Spleen (tissue), 11 donors: ENCODE measurements around the gene AHRR. TPM values are rescaled to one million over a fixed set of nuclear protein-coding genes. Genes with fewer than 3 reads are reported as not detected.

Experiments used
- DNase-seq: peaks from one replicate; pipeline ENCODE4 v3.0.0-alpha.2; 2020
- H3K27ac ChIP-seq, 8 donors: fragments of 200-600 bp; sonication (generic) in 7 of 8; 1 replicate in 4 of 8; 2 replicates in 4 of 8; pipeline versions ENCODE4 v1.5.0 to v1.8.0; 2016 to 2021; ENCODE audit warnings: inconsistent platforms in 4 of 8, mild to moderate bottlenecking in 4 of 8, moderate library complexity in 1 of 8
- H3K27me3 ChIP-seq, 7 donors: fragments of 200-600 bp; sonication (generic) in 6 of 7; replicated peaks in 1 of 7; 1 replicate in 4 of 7; 2 replicates in 3 of 7; pipeline versions ENCODE4 v1.5.0 to v1.8.0; 2016 to 2021; ENCODE audit warnings: inconsistent platforms in 3 of 7, mild to moderate bottlenecking in 1 of 7
- H3K36me3 ChIP-seq, 6 donors: fragments of 200-600 bp; sonication (generic) in 5 of 6; 1 replicate in 4 of 6; 2 replicates in 2 of 6; pipeline versions ENCODE4 v1.5.0 to v1.8.0; 2016 to 2021; ENCODE audit warnings: inconsistent platforms in 2 of 6
- H3K4me1 ChIP-seq, 6 donors: fragments of 200-600 bp; sonication (generic) in 5 of 6; 1 replicate in 3 of 6; 2 replicates in 3 of 6; pipeline versions ENCODE4 v1.5.0 to v1.8.0; 2016 to 2021; ENCODE audit warnings: inconsistent platforms in 3 of 6
- H3K4me3 ChIP-seq, 8 donors: fragments of 200-600 bp; sonication (generic) in 7 of 8; 1 replicate in 4 of 8; 2 replicates in 4 of 8; pipeline versions ENCODE4 v1.5.0 to v1.8.0; 2016 to 2021; ENCODE audit warnings: inconsistent platforms in 4 of 8, mild to moderate bottlenecking in 4 of 8, moderate library complexity in 2 of 8
- H3K9me3 ChIP-seq, 8 donors: fragments of 200-600 bp; sonication (generic) in 7 of 8; 1 replicate in 4 of 8; 2 replicates in 4 of 8; pipeline versions ENCODE4 v1.5.0 to v1.8.0; 2016 to 2021; ENCODE audit warnings: inconsistent platforms in 4 of 8
- POLR2A ChIP-seq, 3 donors: fragments of 450-650 bp; IDR thresholded peaks; one replicate each; pipeline ENCODE4 v1.5.1; 2017; ENCODE audit warnings: antibody characterized with exemption in 3 of 3, mild to moderate bottlenecking in 1 of 3
- POLR2AphosphoS5 ChIP-seq, 3 donors: sonication (generic); formaldehyde crosslinking; IDR thresholded peaks; one replicate each; pipeline ENCODE4 v1.5.1; 2017; ENCODE audit warnings: antibody characterized with exemption in 3 of 3
- WGBS, 5 donors: extraction: QIAGEN DNeasy Blood & Tissue Kit in 3 of 5; methylation state at CpG; one replicate each; pipeline versions ENCODE4 v1.1.5 to v1.1.7; 2013 to 2018; 5-methylcytosine and 5-hydroxymethylcytosine counted together
- intact Hi-C: fragments of 100-400 bp; cut with DNase I; formaldehyde crosslinking; loops from one replicate; pipeline ENCODE4 v1.15.0; 2023; ENCODE audit warnings: low total_unique reads
- polyA plus RNA-seq, 3 donors: library from polyadenylated mRNA; stranded (reverse); fragments of 200-250 nt; gene quantifications; one replicate each; pipeline ENCODE4 v1.2.1, GENCODE V29; 2013
- total RNA-seq, 7 donors: library from RNA; depleted of rRNA in 3 of 7; stranded (reverse); fragments of >200 nt in 3 of 7; fragmentation: NEBNext Ultra II Directional in 4 of 7; extraction: Animal tissue kit (Norgen Biotek cat#: 25700) in 4 of 7; gene quantifications; one replicate each; pipeline versions ENCODE4 v1.1.0 to v1.2.1, GENCODE V29; 2016 to 2021
- TF ChIP-seq, protein P1 (sequence below), 11 experiments: fragments of 200-600 bp in 7 of 11; fragments of 450-650 bp in 4 of 11; sonication (generic) in 4 of 11; IDR thresholded peaks in 8 of 11; conservative IDR thresholded peaks in 3 of 11; 1 replicate in 7 of 11; 2 replicates in 4 of 11; pipeline versions ENCODE4 v1.4.0 to v1.8.0; 2016 to 2021; ENCODE audit warnings: antibody characterized with exemption in 11 of 11, inconsistent platforms in 4 of 11, mild to moderate bottlenecking in 1 of 11
- donor health status: healthy with polysubstance abuse.
- donor health status: DM: no; HTN: no; CAD: no; lungs with moderate emphysema.
- donor health status: DM: no; HTN: no; CAD: no.
- donor health status: Bipolar disorder and iron deficiency.
- donor health status: healthy.
- donor health status: DM: no; HTN: no; CAD: no.
- donor health status: DM: yes; HTN: yes; CAD: no.

AHRR gene
- total and polyA plus RNA-seq, 10 donors = 0.96 to 28.5 (median 13.2) TPM

DNA sequence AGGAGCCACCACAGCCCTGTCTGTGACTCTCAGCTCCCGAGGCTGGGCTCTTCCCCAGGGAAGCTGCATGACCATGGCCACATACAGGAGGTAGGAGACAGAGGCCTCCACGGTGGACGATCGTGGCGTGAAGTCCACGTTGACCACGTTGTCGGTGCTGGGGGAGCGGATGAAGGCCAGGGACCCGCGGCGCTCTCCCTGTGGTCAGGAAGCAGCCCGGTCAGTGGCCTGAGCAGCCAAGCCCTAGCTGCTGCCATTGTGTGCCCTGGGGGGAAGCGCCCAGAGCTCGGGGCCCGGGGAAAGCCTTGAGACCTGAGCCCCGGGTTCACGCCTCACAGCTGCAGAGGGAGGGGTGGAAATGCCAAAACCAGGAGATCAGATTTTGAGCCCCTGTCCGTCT lies 155.7 kb downstream of the AHRR start:
- TF ChIP-seq, protein P1, sequence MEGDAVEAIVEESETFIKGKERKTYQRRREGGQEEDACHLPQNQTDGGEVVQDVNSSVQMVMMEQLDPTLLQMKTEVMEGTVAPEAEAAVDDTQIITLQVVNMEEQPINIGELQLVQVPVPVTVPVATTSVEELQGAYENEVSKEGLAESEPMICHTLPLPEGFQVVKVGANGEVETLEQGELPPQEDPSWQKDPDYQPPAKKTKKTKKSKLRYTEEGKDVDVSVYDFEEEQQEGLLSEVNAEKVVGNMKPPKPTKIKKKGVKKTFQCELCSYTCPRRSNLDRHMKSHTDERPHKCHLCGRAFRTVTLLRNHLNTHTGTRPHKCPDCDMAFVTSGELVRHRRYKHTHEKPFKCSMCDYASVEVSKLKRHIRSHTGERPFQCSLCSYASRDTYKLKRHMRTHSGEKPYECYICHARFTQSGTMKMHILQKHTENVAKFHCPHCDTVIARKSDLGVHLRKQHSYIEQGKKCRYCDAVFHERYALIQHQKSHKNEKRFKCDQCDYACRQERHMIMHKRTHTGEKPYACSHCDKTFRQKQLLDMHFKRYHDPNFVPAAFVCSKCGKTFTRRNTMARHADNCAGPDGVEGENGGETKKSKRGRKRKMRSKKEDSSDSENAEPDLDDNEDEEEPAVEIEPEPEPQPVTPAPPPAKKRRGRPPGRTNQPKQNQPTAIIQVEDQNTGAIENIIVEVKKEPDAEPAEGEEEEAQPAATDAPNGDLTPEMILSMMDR (IDR thresholded peaks at IDR 0.05 in 8 of 11, conservative IDR thresholded peaks at IDR 0.05 in 3 of 11) = no peak
- no peak for TF ChIP-seq POLR2A (IDR thresholded peaks at IDR 0.05)
- TF ChIP-seq POLR2AphosphoS5 (IDR thresholded peaks at IDR 0.05) = no peak
- DNase-seq = no peak
- 73 to 83% (median 76%) methylated on average over 13 to 19 of the region's 19 CpGs for WGBS, 5 donors
- Histone ChIP-seq H3K9me3 (no peaks in the 10 kb centered on the region), H3K27ac (no peak overlapping the region), H3K27me3 (peaks cover 0 to 85% (median 69%) of the 10 kb centered on the region in 7 donors), H3K4me1 (peaks cover 5 to 29% (median 16%) of the 10 kb centered on the region in 6 donors), H3K4me3 (no peak overlapping the region), H3K36me3 (no peaks in the 10 kb centered on the region)
- intact Hi-C loops = no loop called here

DNA sequence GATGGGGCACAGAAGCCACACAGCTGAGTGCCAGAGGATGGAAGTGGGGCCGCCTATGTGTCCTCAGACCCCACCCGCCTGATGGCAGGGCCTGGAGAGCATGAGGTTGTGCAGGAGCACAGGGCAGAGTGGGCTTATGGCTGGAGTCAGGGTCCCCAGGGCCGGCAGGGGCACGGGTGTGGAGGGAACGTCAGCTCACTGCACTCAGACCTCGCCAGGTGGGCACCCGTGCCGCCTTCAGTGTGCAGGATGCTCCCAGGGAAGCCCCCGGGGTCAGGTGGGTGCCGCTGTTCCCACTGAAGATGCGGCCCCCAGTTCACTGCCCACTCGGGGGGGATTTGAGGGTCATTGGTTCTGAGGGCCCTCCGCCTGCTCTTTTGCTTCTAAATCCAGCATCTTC lies 156.4 kb downstream of the AHRR start:
- intact Hi-C loops = no loop called here
- H3K36me3 ChIP-seq = no peaks in the 10 kb centered on the region
- peaks cover 5 to 25% (median 12%) of the 10 kb centered on the region in 6 donors for H3K4me1 ChIP-seq
- no peak overlapping the region for H3K4me3 ChIP-seq
- DNase-seq = no peak
- no peaks in the 10 kb centered on the region for H3K9me3 ChIP-seq
- peaks cover 0 to 92% (median 76%) of the 10 kb centered on the region in 7 donors for H3K27me3 ChIP-seq
- peak in 1 of 3 donors; percentile 38 for TF ChIP-seq POLR2AphosphoS5 (IDR thresholded peaks at IDR 0.05)
- TF ChIP-seq POLR2A (IDR thresholded peaks at IDR 0.05) = no peak
- 75 to 95% (median 87%) methylated on average over 11 to 13 of the region's 13 CpGs for WGBS, 5 donors
- no peak overlapping the region for H3K27ac ChIP-seq

DNA sequence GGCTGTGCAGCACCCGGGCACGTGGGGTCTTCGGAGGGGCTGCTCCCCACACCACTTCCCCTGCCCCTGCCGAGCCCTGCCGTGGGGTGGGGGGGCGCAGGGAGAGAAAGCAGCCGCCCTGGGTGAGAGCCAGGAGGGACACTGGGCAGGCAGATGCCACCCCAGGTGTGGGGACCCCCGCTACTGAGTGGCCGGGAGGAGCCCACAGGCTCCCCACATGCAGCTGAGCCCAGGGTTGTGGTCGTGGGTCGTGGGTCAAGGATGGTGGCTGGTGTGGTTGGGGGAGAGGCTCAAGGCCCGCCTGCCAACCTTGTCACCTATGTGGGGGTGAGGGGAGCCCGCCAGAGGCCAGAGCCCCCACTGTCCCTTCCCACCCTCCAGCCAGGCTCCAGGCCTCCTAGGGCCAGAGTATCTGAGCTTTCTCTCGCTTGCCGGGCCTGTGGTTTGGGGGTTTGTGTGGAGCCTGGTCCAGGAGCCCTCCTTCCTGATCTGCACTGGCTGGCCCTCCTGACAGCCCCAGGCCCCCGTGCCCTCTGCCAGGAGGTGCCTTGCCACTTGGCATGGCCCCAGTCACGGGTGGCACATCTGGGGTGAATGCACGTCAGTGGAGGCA lies 157.0 kb downstream of the AHRR start:
- 45 to 76% (median 56%) methylated on average over 8 to 17 of the region's 18 CpGs for WGBS, 5 donors
- no peak overlapping the region for H3K4me3 ChIP-seq
- no peak overlapping the region for H3K27ac ChIP-seq
- H3K9me3 ChIP-seq = no peaks in the 10 kb centered on the region
- H3K27me3 ChIP-seq = peaks cover 0 to 97% (median 82%) of the 10 kb centered on the region in 7 donors
- TF ChIP-seq POLR2AphosphoS5 (IDR thresholded peaks at IDR 0.05) (no peak), POLR2A (IDR thresholded peaks at IDR 0.05) (no peak)
- TF ChIP-seq, protein P1 (IDR thresholded peaks at IDR 0.05 in 8 of 11, conservative IDR thresholded peaks at IDR 0.05 in 3 of 11) = no peak
- intact Hi-C loops = no loop called here
- DNase-seq = no peak
- no peaks in the 10 kb centered on the region for H3K36me3 ChIP-seq
- peaks cover 5 to 23% (median 15%) of the 10 kb centered on the region in 6 donors for H3K4me1 ChIP-seq

DNA sequence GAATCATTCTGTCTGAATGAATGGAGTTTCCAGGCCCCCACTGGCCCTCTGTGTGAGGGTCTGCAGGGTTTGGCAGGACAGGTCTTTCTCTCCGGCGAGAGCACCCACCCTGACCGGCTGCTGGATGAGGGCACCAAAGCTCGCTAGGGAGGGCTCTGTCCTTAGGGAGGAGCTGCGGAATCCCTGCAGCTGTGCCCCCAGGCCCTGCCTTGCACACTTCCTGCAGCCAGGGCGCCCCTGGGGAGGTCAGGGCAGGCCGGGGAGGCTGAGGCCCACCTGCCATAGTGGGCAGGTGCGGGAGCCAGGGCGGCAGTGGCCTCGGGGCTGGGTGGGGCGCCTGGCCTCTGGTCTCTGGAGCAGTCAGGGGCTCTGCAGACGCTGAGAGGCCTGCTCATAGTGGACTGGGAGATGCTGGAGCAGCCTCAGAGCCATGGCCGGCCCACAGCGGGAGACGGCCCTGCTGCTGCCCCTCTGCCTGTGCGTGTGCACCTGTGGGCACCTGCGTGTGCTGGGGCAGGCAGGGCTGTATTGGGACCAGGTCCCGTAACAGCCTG lies 157.5 kb downstream of the AHRR start:
- WGBS, 5 donors = 74 to 83% (median 79%) methylated on average over 14 to 18 of the region's 18 CpGs
- TF ChIP-seq, protein P1 (IDR thresholded peaks at IDR 0.05 in 8 of 11, conservative IDR thresholded peaks at IDR 0.05 in 3 of 11) = no peak
- no peak for TF ChIP-seq POLR2AphosphoS5 (IDR thresholded peaks at IDR 0.05)
- no peak for TF ChIP-seq POLR2A (IDR thresholded peaks at IDR 0.05)
- Histone ChIP-seq H3K9me3 (no peaks in the 10 kb centered on the region), H3K36me3 (no peaks in the 10 kb centered on the region), H3K4me1 (peaks cover 5 to 18% (median 10%) of the 10 kb centered on the region in 6 donors), H3K27ac (no peak overlapping the region), H3K4me3 (no peak overlapping the region), H3K27me3 (peaks cover 0 to 97% (median 86%) of the 10 kb centered on the region in 7 donors)
- no peak for DNase-seq
- intact Hi-C loops = no loop called here
